ENCODE data around the gene EYS.

The EYS gene

DNA sequence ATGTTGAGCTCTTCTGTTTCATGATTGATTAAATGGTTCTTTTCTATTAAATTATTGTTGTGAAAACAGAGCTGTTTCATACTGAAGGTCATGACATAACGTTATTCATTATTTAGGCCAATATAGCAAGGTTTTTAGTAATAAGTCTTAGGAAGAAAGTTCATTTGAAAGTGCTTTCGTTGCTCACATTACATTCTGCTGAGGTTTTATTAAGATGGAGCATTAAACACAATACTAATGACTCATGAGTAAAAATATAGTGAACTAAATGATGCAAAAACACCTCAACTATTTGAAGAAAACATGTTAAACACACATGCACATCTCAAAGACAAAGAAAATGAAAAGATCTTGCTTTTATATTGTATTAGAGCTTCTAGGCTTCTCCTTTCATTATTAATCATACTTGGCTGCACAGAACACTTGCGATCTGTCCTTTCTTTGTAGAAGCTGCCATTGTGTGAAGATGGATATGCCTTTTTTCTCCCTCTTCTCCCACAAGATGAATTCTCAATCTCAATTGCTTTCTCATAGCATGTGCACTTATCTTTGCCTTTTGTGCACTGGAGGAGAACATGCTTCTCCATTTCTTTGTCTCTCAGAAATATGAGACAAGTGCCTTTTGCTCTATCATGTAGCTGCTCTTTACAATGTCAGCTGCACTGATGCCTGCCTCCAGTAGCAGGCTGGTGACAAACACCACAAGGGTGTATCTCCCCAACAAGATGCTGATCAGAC, 1759.1 kb downstream of the EYS start:
- TF ChIP-seq, protein P1, sequence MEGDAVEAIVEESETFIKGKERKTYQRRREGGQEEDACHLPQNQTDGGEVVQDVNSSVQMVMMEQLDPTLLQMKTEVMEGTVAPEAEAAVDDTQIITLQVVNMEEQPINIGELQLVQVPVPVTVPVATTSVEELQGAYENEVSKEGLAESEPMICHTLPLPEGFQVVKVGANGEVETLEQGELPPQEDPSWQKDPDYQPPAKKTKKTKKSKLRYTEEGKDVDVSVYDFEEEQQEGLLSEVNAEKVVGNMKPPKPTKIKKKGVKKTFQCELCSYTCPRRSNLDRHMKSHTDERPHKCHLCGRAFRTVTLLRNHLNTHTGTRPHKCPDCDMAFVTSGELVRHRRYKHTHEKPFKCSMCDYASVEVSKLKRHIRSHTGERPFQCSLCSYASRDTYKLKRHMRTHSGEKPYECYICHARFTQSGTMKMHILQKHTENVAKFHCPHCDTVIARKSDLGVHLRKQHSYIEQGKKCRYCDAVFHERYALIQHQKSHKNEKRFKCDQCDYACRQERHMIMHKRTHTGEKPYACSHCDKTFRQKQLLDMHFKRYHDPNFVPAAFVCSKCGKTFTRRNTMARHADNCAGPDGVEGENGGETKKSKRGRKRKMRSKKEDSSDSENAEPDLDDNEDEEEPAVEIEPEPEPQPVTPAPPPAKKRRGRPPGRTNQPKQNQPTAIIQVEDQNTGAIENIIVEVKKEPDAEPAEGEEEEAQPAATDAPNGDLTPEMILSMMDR (IDR thresholded peaks at IDR 0.05; ENCODE audit: low read depth, low read length), result no peak
- H3K4me3 ChIP-seq (ENCODE audit: low read depth, low read length), result no peak overlapping the region
- in situ Hi-C loops (cut with HindIII; ENCODE audit: low sequenced_read_pairs), result no loop called here
- no peak for DNase-seq (ENCODE audit: low read depth, low spot score)

DNA sequence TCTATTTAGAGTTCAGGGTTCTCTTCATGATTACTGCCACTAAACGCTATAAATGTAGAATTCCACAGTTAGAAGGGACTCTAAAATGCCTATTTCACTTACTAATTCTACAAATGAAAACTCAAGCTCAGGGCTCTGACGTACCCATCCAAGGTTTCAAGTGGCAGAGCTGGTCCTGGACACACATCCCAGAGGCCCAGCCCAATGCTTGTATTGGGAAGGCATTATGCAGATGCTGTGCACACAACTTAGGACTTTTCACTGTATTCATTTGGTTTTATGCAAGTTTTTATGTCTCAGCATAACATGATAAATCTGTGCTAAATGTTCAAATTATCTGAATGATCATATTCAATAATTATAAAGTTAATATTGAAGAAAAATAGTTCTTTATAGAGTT, 1761.0 kb downstream of the EYS start:
- TF ChIP-seq, protein P1 (IDR thresholded peaks at IDR 0.05; ENCODE audit: low read depth, low read length), result no peak

DNA sequence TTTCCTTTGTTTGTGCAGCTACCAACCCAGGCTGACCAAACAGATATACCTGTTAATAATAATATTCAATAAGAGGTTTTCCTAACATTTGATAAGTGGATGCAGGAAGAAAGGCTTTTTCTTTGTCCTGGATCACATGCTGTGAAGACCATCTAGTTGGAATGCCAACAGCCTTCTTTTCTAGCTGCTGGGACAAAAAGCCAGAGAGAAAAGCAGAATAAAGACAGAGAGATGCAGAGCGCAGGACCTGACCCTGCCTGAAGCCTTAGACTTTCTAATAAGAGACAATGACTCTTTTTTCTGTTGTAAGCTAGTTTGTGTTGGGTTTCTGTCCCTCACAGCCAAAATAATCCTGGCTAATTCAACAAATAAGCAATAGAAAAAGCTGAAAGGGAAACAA, 1763.2 kb downstream of the EYS start:
- DNase-seq (ENCODE audit: low read depth, low spot score), result no peak
- TF ChIP-seq, protein P1 (IDR thresholded peaks at IDR 0.05; ENCODE audit: low read depth, low read length), result no peak
- in situ Hi-C loops (cut with HindIII; ENCODE audit: low sequenced_read_pairs), result no loop called here
- H3K4me3 ChIP-seq (ENCODE audit: low read depth, low read length), result no peak overlapping the region

More for the DNA sequence above, 1761.0 kb downstream of the EYS start:
- H3K4me3 ChIP-seq (ENCODE audit: low read depth, low read length), result no peak overlapping the region
- DNase-seq (ENCODE audit: low read depth, low spot score), result no peak
- in situ Hi-C loops (cut with HindIII; ENCODE audit: low sequenced_read_pairs), result no loop called here

DNA sequence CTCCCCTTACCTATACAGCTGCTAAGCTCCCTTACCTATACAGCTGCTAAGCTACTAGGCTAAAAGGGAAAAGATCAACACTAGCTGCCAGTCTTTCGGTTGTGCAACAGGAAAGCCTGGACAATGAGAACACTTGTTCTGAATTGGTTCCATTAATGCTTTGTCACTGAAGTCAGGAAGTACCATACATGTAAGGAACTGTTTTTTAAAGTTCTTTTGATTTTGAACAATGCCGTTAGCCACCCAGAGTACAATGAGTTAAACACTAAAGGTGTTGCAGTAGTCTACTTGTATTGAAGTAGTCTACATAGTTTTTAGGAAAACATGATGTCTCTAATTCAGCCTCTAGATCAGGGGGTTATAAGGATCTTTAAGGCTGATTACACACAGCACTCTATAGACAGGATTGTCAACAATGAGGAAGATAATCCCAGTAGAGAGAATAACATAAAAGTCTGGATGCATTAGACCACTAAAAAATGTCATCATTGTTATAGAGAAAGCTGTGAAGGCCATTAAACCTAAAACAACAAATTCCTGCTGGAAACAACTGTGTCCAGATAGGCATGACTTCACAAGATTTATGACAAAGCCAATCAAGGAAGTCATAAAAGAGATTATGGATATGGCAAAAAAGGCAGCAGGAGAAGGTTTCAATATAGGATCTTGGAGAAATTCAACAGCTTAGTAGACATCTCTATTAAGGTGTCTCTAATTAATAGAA, 1765.1 kb downstream of the EYS start:
- DNase-seq (ENCODE audit: low read depth, low spot score), result no peak
- H3K4me3 ChIP-seq (ENCODE audit: low read depth, low read length), result no peak overlapping the region
- in situ Hi-C loops (cut with HindIII; ENCODE audit: low sequenced_read_pairs), result no loop called here
- TF ChIP-seq, protein P1 (IDR thresholded peaks at IDR 0.05; ENCODE audit: low read depth, low read length), result no peak

DNA sequence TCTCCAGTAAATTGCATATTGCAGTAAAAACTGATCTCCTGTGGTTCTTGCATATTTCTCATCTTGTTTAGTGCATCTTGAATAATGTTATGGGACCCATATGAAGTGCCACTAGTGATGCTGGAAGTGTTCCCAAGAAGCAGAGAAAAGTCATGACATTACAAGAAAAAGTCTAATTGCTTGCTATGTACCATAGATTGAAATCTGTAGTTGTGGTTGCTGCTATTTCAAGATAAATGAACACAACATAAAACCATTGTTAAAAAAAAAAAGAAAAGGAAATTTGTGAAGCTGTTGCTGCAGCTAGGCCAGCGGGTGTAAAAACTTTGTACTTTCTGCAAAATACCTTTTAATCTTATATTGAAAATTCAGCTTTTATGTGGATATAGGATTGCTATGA, 1767.0 kb downstream of the EYS start:
- in situ Hi-C loops (cut with HindIII; ENCODE audit: low sequenced_read_pairs), result no loop called here
- no peak overlapping the region for H3K4me3 ChIP-seq (ENCODE audit: low read depth, low read length)
- TF ChIP-seq, protein P1 (IDR thresholded peaks at IDR 0.05; ENCODE audit: low read depth, low read length), result no peak
- no peak for DNase-seq (ENCODE audit: low read depth, low spot score)

DNA sequence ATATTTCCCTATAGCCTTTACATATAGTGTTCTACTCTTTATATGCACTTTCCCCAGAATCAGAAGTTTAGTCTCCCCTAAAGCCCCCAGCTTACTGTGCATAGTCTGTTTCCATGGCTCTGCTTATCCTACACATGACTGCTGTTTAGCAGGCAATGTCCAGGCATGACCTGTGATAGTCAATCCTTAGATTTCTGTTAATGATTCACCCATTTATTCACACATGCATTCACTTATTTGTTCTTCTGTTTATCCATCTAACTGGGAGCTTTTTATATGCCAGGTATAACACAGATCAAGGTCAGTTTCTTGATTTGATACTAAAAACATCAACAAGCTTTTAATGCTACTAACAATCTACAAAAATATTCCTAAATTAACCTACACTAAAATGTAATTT, 1770.6 kb downstream of the EYS start:
- in situ Hi-C loops (cut with HindIII; ENCODE audit: low sequenced_read_pairs), result no loop called here
- no peak for DNase-seq (ENCODE audit: low read depth, low spot score)
- H3K4me3 ChIP-seq (ENCODE audit: low read depth, low read length), result no peak overlapping the region
- TF ChIP-seq, protein P1 (IDR thresholded peaks at IDR 0.05; ENCODE audit: low read depth, low read length), result no peak
